Esophagus mucosa (tissue), 1 donor: Measurements from ENCODE around the gene PRKD1. TPM values are rescaled to one million over a fixed set of nuclear protein-coding genes. Genes with fewer than 3 reads are reported as not detected.
"Not testable (repeated sequence)": the region's sequence is repeated elsewhere in the genome, so short reads cannot be mapped to it uniquely, and the experiment has no call there.

ENCODE experiments used
- ATAC-seq: fragments of 200-7000 bp; cut with Tn5 transposase; one replicate; pipeline ENCODE4 v1.9.1; 2020
- total RNA-seq: library from RNA; stranded (reverse); gene quantifications from one replicate; pipeline ENCODE4 v1.2.4, GENCODE V29; 2023
- donor health status: DM: yes; HTN: yes; CAD: no.

PRKD1 gene
- total RNA-seq, 1 donor from 2014 or later: 0.56 TPM

DNA sequence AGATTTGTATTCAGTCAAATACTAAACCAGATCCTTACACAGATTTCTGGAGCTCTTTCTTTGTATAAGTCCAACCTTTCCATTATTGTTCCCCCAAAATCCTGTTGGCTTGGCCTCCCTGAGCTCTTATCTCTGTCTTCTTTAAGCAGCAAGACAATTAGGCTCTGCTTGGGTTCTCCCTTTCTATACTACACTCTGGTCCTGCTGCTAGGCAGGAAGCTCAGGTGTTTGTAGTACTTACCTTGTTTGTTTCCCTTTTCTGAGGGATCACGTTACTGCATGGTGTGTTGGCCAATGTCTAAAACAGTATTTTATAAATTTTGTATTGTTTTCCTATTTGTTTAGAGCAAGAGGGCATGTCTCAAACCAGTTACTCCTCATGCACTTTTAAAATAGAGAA, 192.9 kb downstream of the PRKD1 start:
- no peak for ATAC-seq

DNA sequence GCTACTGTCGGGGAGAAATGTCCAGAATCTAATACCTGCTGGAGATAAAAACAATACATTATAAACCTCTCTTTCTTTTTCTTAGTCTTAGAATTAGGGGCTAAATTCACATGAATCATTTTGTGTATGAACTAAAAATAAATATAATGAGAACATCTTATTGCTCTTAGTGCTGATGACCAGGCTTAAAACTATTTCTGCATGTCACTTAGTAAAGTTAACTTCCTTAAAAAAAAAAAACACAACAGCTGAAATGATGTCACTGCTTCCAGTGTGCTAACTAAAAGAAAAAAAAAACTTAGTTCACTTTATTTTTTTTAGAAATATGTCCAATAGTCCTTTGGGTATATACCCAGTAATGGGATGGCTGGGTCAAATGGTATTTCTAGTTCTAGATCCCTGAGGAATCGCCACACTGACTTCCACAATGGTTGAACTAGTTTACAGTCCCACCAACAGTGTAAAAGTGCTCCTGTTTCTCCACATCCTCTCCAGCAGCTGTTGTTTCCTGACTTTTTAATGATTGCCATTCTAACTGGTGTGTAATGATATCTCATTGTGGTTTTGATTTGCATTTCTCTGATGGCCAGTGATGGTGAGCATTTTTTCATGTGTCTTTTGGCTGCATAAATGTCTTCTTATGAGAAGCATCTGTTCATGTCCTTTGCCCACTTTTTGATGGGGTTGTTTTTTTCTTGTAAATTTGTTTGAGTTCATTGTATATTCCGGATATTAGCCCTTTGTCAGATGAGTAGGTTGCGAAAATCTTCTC, 200.9 kb downstream of the PRKD1 start:
- not testable (repeated sequence) for ATAC-seq

DNA sequence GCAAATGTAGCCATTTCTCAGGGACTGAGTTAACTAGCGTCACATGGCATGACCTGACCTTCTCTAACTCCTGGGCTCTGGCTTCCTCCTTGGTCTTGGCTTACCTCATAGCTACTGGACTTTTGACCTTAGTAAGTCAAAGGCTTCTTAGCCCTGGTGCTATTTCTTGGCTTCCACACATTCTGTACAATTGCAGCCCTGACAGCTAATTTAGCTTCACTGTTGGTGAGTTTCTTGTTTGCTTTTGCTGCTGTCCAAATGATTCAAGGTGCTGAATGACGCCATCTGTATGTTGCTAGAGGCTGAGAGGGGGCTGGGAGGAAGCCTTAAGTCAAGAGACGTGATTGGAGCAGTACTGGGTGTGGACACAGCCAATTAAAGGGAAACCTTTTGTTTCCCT, 202.7 kb downstream of the PRKD1 start:
- no peak for ATAC-seq

DNA sequence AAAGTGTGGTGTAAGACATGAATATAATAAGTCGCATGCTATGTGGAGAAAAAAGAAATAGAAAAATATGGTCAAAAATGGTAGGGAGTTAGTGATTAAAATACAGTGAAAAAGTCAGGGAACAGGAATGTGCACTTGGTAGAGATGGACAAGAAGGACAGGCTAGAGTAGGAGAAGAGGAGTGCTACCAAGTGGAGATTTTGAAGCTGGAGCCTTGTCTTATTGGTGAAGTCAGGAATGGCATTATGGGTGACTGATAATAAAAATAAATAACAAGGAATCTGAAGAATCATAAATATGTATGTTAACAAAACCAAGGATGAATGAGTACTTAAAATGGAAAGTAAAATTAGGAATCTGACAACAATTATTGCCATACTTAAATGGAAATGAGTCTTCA, 204.8 kb downstream of the PRKD1 start:
- no peak for ATAC-seq

DNA sequence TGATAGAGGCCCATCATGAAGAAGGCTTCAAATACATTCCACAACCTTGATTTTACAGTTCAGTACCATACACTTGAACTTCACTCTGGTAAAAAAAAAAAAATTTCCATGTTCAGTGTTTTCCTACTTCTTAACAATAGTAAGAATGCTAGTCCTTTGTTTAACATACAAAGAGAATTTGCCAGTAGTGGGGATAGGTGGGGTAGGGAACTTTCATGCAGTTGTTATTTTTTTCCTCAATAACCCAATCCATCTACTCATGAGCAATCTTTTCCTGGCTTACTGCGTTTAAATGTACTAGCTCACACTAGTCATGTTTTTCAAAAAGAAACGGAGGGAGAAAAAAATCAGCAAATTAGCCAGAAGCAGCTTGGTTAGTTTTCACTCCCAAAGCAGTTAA, 206.1 kb downstream of the PRKD1 start:
- ATAC-seq: no peak

DNA sequence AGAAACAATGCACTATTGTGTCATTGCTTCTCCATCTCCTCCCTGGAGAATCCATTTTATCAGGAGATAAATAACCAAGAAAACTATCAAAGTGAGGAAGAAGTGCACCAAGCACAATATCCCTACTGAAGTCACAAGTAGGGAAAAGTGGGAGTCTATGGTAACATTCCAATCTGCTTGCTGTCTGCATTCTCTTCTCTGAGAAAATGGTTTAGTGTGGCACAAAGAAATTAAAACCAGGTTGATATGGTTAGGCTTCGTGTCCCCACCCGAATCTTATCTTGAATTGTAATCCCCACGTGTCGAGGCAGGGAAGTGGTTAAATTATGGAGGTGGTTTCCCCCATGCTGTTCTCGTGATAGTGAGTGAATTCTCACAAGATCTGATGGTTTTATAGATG, 209.7 kb downstream of the PRKD1 start:
- ATAC-seq: no peak

DNA sequence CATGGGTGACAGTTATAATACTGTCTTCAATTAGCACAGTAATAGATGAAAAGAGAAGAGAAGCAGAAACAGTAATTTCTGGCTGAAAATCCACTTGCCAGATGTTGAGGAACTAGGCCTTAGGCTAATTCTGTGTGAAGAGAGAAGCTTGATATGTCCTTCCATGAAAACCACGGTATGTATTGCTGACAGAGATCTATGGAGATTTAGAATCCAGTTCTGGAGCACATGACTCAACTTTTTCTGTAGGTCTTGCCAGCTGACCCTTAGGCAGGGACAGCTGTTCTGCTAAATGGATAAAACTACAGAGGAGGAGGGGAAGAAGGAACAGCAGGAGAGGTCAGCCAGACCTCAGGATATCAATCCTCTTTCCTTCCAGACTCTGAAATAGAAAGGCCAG, 211.5 kb downstream of the PRKD1 start:
- no peak for ATAC-seq

DNA sequence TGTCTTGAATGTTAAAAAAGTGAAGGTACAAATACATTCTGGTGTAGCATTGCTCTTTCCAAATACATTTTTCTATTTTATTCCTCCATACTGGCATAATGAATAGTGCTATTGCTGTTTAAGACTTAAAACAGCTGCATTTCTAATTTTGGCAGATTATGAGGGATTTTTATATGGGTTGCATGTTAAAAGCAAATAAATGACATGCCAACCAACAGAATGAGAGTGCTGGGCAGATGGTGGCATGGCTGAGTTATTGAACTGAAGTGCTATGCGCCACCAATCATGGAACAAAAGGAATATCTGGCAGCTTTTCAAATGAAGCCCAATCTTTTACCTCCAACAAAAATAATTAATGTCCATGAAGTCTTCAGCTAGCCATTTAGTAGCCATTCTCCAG, 215.0 kb downstream of the PRKD1 start:
- no peak for ATAC-seq

DNA sequence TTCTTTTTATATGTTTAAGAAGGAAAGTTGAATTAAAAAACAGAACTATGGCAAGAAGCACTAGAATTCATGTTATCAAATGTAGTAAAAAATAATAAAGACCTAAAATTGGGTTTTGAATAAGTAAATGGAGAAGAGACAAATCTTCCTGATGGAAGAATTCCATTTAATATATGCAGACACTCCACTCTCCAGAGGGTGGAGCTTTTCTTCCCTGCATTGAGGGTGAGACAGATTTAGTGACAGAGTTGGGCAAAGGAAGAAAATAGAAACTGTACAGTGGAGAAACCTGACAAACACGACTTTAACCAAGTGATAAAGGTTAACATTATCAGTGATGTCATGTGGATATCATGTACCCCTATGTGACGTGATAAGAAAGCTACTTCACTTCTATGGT, 217.6 kb downstream of the PRKD1 start:
- ATAC-seq: no peak

DNA sequence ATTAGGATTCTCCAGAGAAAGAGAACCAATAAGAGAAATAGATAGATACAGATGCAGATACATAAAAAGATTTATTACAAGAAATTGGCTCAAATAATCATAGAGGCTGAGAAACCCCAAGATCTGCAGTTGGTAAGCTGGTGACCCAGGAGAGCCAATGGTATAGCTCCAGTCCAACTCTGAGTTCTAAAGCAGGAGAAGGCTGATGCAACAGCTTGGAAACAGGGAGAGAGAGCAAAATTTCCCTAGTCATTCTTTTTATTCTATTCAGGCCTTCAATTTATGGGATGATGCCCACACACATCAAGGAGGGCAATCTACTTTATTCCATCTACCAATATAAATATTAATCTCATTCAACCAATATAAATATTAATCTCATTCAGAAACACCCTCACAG, 218.2 kb downstream of the PRKD1 start:
- ATAC-seq: no peak

DNA sequence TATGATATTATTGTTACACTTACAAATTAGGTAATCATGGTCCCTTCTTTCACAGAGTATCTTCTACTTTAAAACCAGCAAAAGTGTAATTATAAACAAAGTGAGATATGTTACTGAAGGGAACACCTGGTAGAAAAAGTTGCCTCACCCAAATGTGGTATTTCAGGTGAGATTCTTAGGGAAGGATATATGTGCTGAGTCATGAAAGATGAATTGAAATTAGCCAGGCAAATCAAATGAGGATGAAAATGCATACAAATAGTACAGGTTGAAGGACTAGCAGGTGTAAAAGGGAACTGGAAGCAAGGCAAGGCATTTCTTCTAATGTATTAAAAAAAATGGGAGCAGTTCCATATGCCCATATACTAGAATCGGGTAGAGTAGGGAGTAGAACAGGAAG, 220.9 kb downstream of the PRKD1 start:
- no peak for ATAC-seq

DNA sequence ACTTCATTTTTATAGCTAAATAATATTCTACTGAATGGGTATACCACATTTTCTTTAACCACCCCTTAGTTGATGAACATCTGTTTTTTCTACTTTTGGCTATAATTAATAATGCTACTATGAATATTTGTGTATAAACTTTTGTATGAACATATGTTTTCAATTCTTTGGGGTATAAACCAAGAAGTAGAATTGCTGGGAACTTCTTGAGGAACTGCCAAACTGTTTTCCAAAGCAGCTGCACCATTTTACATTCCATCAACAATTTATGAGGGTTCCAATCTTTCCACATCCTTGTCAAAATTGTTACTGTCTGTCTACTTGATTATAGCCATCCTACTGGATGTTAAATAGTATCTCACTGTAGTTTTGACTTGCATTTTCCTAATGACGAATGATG, 221.8 kb downstream of the PRKD1 start:
- no peak for ATAC-seq

DNA sequence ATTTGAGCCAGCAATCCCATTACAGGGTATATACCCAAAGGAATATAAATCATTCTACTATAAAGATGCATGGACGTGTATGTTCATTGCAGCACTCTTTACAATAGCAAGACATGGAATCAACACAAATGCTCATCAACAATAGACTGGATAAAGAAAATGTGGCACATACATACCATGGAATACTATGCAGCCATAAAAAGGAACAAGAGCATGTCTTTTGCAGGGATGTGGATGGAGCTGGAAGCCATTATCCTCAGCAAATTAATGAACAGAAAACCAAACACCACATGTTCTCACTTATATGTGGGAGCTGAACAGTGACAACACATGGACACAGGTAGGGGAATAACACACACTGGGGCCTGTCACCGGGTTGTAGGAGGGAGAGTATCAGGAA, 238.1 kb downstream of the PRKD1 start:
- not testable (repeated sequence) for ATAC-seq

DNA sequence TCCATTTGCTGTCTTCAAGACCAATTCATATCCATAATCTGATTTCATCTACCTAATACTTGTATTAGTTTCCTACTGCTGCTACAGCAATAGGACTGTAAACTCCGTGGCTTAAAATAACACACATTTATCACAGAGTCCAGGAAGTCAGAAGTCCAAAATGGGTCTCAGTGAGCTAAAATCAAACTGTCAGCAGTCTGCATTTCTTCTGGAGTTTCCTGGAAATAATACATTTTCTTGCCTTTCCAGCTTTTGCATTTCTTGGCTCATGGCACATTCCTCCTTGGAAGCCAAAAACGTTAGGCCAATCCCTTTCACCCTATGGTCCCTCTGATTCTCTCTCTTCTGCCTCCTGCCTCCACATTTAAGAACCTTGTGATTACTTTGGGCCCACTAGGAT, 239.8 kb downstream of the PRKD1 start:
- no peak for ATAC-seq

DNA sequence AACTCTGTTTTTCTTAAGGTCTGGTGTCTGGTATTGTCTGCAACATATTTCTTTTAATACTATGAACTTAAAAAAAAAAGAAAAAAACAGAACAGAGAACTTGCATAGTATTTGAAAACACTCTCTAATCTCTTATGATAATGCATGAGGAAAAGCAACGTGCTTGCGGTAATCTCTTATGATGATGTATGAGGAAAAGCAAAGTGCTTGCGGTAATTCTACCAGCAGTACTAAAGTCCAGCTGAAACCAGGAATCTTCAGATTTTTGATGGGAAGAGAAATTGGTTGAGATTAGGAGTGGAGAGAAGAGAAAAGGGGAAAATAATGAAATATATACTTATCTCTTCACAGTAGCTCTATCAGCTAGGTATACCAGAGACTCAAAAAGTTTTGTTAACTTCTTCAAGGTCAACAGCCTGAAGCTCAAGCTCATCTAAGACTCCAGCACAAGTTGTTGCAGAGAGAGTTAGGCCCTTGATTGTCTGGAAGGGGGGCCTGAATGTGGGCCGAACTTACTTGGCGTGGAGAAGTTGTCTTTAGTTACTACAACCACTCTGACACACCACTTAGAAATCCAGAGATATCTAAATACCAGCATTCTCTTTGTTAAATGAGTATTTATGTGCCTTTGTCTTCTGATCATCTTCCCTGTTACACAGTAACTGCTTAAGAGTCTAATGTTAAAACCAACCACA, 240.4 kb downstream of the PRKD1 start:
- no peak for ATAC-seq

DNA sequence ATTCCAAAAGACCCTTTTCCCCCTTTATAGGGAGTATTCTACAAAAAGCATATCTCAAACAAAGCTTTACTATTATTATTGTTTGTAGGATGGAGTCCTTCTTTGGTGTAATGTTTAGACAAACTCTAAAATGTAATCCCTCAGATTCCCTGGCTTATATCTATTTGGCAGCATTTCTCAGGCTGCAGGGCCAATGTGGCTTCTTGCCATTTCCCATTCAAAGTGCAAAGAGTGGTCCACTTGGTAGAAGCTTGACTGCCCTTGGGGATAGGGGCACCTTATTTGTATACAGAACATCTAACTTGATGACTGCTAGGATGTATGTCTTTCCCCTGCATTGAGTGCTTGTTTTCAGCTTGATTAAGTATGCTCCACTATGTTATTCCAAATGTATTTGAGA, 242.7 kb downstream of the PRKD1 start:
- ATAC-seq: no peak

DNA sequence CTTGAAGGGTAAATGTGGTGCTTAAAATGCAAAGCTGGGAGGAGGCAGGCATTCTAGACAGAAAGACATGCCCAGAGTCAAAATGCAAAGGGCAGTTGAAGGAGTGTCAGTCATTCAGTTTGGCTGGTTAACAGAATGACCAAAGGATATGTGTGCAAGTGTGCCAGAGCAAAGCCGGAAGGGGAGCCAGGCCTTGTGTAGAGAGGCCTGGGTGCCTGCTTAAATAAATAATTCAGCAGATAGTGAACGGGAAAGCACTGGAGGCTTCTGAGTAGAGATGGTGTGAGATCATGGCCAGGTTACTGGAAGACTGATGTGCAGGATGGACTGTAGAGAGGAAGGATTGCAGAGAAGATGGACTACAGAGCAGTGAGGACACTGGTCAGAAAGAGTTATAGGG, 244.9 kb downstream of the PRKD1 start:
- no peak for ATAC-seq

DNA sequence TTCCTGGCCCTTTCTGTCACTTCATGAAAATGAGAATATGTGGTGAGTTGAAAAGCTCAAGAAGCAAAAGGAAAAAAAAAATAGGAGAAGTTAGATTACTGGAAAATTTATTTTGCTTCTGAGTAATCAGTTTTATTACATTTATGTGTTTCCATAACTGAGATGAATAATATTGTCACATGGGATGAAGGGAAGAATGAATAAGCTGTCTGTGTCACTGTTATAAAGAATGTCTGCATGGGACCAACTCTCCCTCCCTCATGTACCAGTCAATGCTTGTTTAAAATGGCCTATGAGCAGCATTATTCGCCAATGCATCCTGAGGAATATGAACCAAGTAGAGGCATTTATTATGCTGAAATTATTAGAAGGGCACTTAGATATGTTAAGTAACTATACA, 246.3 kb downstream of the PRKD1 start:
- no peak for ATAC-seq

DNA sequence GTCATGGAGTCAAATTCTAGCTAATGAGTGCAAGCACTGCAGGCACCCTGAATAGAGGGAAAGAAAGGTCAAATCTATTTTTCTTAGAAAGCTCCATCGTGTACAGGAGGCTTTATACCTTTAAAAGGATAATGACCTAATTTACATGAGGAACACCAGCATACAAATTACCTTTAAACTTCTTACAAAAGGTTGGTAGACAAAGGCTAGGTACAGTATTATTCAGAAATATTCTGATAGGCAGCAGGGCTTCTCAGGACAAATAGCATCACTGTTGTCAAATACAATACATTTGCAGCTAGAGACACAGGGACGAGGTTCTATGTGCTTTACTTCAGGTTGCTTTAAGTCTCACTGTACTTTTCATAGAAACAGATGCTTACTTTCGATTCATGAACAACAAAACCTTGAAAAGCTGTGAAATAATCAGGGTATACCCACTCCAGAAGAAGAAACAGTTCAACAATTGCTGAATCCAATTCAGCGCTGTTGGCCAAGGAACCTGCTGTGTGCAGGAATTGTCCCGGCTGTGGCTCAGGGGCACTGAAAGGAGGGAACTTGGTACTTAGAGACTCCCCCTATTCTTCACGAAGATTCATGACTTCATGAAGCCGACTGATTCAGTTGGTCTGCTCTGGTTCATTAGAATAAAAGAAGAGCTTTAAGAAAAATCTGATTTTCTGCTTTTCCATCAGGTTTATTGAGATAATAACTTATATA, 252.9 kb downstream of the PRKD1 start:
- ATAC-seq: no peak

DNA sequence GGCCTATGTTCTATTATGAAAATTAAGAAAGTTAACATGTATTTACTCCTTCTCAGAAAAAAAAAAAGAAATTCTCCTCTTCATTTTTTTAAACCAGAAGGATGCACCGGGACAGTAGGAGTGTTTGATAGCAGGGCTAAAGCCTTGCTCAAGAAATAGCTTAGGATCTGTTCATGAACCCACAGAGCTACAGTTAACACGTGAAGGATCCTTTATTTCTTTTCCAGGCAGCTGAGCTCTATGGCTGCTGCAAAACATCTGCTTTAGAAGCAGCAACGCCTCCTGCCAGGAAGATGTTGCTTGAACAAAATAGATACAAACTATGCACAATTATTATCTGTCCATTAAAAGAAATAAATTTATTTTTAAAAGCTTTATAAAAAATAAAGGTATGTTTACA, 254.8 kb downstream of the PRKD1 start:
- no peak for ATAC-seq

DNA sequence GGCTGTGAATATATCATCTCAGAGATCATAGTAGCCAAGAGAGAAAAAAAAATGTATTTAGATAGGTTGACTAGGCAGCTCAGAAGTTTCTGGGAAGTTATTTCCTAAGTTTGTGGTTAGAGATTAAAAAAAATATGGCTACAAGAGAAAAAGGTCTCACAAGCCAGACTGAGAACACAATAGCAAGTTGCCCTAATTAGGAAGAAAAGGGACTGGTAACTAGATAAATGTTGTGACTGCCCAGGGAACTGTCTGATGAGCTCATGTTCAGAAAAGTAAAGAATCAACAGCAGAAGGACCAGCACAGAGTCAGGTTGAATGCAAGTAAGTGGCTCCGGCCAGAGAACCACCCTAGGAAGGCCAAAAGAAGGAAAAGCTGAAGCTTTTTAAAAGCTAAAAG, 256.6 kb downstream of the PRKD1 start:
- ATAC-seq: no peak

DNA sequence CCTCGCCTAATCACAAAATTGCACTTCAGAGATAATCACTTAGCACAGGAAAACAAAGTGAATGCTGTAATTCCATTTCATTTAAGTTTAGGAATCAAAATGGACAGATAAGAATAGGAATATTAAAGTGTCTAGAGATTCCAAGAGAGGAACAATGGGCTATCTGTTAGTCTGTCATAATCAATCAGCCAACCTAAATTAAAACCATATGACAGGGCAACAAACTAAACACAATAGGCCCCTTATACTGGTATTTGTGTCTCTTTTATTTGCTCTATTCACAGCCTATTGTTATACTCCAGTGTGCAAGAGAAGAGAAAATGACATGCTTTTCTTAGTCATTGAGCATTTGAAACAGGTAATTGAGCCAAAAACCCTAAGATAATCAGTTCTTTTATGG, 259.4 kb downstream of the PRKD1 start:
- no peak for ATAC-seq

DNA sequence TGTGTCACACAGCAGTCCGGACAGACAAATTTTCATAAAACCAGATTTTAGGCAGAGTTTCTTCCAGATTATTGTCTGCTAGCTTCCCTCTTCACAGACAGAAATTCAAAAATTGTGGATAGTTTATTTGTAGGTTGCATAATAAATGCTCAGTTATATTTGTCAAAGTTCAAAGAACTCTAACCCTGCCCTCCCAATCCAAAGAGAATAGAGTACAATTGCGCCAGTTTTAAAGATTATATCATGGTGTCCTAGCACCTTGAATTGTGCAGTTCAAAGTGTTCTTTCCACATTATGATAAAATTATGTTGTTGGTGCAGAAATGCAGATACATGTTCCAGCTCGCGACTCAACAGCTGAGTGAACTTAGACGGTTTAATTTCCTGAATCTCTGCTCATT, 263.1 kb downstream of the PRKD1 start:
- no peak for ATAC-seq

DNA sequence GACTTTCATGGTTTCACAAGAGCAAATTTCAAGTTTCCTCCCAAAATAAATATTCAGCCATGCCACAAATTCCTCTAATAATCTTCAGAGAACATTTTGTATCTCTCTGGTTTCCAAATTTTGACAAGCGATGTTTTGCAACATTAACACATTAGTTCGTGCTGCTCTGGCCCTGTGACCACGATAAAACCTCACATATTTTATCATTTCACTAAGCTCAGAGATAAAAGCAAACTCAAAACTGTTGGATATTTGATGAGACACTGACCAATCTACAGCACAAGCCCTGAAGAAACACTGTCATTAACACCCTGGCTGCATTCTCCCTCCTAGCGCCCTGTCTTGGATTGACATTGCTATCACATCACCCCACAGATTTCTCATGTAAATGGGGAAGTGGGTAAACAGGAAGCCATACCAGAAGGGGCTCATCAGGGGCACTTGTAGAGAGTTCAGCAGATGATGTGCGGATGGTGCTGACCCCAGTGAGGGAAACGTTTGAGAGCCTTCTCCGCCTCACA, 264.3 kb downstream of the PRKD1 start:
- ATAC-seq: no peak
